ENCODE data around the gene APBA1.

The APBA1 gene

DNA sequence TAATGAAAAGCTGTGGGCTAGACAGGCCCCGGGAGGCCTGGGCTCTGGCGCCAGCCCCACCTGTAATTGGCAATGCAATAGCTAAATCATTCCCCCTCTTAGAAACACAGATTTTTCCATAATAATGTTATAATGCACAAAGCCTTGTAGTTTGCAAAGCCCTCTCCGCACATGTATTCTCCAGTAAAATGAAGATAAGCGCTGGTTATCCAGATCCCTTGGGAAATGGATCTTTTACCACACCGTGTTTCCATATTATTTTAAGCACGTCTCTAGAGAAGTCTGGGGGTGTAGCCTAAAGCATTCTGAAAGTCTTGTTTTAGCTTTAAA lies 1.1 kb upstream of the APBA1 start:
- Mint-ChIP-seq H3K27ac (no peak overlapping the region), H3K27me3 (peaks cover 47% of the 10 kb centered on the region), H3K4me3 (peak overlapping the region; percentile 75), H3K36me3 (no peaks in the 10 kb centered on the region), H3K4me1 (peaks cover 16% of the 10 kb centered on the region), H3K9me3 (no peaks in the 10 kb centered on the region)
- ATAC-seq: no peak

DNA sequence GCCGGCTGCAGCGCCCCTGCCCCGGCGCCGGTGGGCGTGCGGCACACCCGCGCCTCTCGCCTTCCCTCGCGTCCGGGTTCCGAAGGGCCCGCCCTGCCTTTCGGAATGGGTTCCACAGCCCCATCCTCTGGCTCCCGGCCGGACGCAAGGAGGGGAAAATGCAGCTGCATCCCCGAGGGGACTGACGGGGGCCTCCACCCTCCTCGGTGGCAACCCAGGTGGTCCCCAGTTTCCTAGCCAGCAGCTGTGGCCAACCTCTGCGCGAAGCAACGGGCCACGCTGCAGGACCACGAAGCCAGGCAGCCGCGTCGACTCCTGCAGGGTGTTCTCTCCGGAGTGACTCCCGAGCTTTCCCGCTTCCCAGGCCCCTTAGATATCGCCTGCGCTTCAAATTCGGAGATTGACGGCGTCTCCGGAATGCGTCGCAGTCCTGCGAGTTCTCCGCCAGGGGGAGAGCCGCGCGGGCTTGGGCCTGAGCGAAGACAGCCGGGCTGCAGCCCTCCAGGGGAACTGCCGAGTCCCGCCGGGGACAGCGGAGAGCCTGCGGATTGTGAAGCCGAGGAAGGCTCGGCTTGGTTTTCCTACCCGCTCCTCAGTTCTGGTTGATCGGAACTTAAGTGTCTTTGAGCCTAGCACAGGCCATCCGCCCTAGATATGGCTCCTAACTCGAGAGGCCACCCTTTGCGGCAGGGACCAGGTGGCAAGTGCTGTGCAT lies 582 bp upstream of the APBA1 start:
- peak; percentile 90 for ATAC-seq
- Mint-ChIP-seq H3K9me3 (no peaks in the 10 kb centered on the region), H3K4me3 (peak overlapping the region; percentile 75), H3K4me1 (peaks cover 16% of the 10 kb centered on the region), H3K27ac (no peak overlapping the region), H3K27me3 (peaks cover 47% of the 10 kb centered on the region), H3K36me3 (no peaks in the 10 kb centered on the region)

DNA sequence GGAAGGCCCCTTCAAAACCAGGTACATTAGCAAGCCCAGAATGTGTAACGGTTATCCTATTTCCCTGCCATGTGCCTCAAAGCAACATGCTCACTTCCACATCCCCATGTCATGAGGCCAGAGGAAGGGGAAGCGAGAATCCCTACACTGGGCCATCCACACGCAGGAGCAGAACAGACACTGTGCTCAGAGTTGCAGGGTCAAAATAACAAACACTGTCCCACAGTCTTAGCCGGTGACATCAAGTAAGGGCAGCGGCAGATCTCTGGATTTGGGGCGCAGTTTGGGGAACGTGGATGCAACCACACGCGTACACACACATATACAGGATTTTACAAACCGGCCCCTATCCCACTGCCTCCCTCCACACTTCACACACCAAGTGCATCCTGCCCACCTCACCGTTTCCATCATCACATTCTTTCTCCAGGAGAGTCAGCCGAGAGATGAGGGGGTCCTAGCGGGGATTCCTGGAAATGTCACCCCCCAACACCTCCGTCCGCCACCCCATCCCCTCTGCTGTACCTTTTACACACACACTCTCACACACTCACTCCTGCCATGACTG lies 776 bp downstream of the APBA1 start:
- Mint-ChIP-seq H3K36me3 (no peaks in the 10 kb centered on the region), H3K9me3 (no peaks in the 10 kb centered on the region), H3K4me1 (peaks cover 16% of the 10 kb centered on the region), H3K27me3 (peaks cover 47% of the 10 kb centered on the region), H3K4me3 (peak overlapping the region; percentile 11), H3K27ac (no peak overlapping the region)
- peak; percentile 51 for ATAC-seq

DNA sequence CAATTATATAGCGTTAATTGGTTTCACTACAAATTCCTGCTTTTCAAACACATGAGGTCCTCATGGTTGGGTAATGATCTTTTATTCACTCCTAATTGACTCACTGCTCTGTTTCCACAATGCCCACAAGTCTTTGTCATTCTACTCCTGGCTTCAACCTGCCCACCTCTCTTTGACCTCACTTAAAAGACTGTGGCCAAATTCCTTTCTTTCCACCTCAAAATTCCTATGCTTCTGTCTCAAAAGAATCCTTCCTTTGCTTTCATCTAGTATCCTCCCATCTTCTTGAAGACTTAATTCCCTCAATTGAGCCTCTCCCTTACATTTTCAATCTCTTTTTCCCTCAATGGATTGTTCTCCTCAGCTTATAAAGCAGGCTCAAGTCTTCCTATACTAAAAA lies 4.9 kb downstream of the APBA1 start:
- H3K9me3 Mint-ChIP-seq: no peaks in the 10 kb centered on the region
- no peak overlapping the region for H3K27ac Mint-ChIP-seq
- peaks cover 6% of the 10 kb centered on the region for H3K4me1 Mint-ChIP-seq
- no peaks in the 10 kb centered on the region for H3K36me3 Mint-ChIP-seq
- no peak for ATAC-seq
- H3K27me3 Mint-ChIP-seq: peaks cover 15% of the 10 kb centered on the region
- H3K4me3 Mint-ChIP-seq: no peak overlapping the region

DNA sequence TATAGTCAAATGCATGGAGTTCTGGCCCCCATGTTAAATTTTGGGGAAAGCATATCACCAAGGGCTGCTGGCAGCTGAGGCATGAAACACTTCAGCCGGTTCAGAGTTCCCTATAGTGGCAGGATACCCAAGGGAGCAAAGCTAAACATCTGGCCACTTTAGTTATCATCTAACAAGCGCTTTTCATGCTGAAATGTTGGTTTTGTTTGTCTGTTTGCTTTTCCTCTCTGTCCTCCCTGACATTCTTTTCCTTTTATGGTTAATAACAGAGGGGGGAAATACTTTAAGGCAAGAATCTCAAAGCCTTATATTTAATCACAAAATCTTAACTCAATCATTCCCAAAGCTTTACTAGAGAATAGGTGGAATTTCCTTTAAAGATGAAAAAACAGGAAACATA lies 11.9 kb downstream of the APBA1 start:
- no peaks in the 10 kb centered on the region for H3K36me3 Mint-ChIP-seq
- peaks cover 24% of the 10 kb centered on the region for H3K27me3 Mint-ChIP-seq
- H3K9me3 Mint-ChIP-seq: no peaks in the 10 kb centered on the region
- H3K27ac Mint-ChIP-seq: no peak overlapping the region
- H3K4me1 Mint-ChIP-seq: no peaks in the 10 kb centered on the region
- H3K4me3 Mint-ChIP-seq: no peak overlapping the region
- no peak for ATAC-seq

DNA sequence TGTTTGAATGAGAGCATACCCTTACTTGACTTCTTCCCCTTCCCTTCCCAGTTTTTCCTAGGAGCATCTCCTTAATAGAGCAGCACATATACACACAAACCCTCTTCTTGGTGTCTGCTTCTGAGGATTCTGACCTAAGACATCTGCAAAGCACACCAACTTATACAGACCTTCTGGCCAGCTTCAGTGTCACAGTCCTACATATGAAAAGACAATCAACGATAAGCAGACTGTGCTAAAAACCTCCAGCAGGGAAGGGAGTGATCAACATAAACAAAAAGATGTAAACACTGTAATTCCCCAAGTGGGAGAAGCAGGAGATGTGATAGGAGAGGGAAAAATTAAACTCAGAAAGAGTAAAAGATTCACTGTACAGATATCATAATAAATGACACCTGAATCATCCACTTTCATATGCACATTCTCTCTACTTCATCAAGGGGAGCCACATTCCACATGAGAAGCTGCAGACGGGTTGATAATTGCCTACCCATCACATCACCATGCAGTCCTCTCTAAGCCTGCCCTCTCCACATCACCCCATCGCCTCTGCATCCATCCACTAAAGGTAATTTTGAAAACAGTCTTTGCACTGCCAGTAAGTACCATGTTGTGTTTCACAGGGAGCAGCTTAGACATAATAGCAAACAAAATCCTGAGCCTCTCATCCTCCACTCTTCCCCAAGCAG lies 13.0 kb downstream of the APBA1 start:
- no peaks in the 10 kb centered on the region for H3K9me3 Mint-ChIP-seq
- H3K27ac Mint-ChIP-seq: no peak overlapping the region
- no peak overlapping the region for H3K4me3 Mint-ChIP-seq
- ATAC-seq: no peak
- H3K4me1 Mint-ChIP-seq: no peaks in the 10 kb centered on the region
- H3K36me3 Mint-ChIP-seq: no peaks in the 10 kb centered on the region
- H3K27me3 Mint-ChIP-seq: peaks cover 24% of the 10 kb centered on the region

DNA sequence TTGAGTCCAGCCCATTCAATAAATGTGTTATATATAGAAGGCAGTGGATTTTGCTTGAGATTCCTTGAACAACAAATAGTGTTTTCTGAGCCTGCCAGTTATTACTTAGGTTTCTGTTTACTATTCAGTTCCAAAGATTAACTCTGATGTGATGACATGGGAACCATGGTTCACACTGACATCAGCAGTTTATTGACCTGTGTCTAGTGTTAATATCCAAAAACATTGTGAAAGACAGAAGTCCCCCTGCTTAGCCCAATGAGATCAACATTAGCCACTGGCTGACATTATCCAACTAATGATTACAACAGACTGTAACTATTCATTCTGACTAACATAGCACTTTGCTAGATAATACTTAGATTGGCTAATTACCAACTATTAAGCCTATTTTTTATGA lies 14.9 kb downstream of the APBA1 start:
- Mint-ChIP-seq H3K36me3 (no peaks in the 10 kb centered on the region), H3K9me3 (no peaks in the 10 kb centered on the region), H3K4me1 (no peaks in the 10 kb centered on the region), H3K27me3 (peaks cover 24% of the 10 kb centered on the region), H3K4me3 (no peak overlapping the region), H3K27ac (no peak overlapping the region)
- no peak for ATAC-seq

DNA sequence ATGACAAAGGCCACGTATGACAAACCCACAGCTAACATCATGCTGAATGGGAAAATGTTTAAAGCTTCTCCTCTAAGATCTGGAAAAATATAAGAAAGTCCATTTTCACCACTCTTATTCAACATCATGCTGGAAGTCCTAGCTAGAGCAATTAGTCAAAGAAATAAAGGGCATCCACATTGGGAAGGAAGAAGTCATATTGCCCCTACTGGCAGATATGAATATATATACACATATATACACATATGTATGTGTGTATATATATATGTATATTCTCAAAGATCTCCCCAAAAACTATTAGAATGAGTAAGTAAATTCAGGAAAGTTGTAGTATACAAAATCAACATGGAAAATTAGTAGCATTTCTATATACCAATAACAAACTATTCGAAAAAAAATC lies 17.1 kb downstream of the APBA1 start:
- no peaks in the 10 kb centered on the region for H3K9me3 Mint-ChIP-seq
- no peak overlapping the region for H3K27ac Mint-ChIP-seq
- H3K36me3 Mint-ChIP-seq: no peaks in the 10 kb centered on the region
- no peaks in the 10 kb centered on the region for H3K4me1 Mint-ChIP-seq
- ATAC-seq: no peak
- peaks cover 26% of the 10 kb centered on the region for H3K27me3 Mint-ChIP-seq
- no peak overlapping the region for H3K4me3 Mint-ChIP-seq

DNA sequence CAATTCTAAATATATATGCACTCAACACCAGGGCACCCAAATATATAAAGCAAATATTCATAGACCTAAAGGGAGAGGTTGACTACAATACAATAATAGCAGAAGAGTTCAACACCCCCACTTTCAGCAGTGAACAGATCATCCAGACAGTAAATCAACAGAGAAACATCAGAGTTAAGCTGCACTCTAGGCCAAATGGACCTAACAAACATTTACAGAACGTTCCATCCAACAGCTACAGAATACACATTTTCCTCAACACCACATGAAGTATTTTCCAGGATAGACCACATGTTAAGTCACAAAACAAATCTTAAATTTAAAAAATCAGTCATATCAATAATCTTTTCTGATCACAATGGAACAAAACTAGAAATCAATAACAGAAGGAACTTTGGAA lies 18.9 kb downstream of the APBA1 start:
- Mint-ChIP-seq H3K36me3 (no peaks in the 10 kb centered on the region), H3K27ac (no peak overlapping the region), H3K9me3 (no peaks in the 10 kb centered on the region), H3K4me3 (no peak overlapping the region), H3K4me1 (no peaks in the 10 kb centered on the region), H3K27me3 (peaks cover 28% of the 10 kb centered on the region)
- ATAC-seq: no peak

DNA sequence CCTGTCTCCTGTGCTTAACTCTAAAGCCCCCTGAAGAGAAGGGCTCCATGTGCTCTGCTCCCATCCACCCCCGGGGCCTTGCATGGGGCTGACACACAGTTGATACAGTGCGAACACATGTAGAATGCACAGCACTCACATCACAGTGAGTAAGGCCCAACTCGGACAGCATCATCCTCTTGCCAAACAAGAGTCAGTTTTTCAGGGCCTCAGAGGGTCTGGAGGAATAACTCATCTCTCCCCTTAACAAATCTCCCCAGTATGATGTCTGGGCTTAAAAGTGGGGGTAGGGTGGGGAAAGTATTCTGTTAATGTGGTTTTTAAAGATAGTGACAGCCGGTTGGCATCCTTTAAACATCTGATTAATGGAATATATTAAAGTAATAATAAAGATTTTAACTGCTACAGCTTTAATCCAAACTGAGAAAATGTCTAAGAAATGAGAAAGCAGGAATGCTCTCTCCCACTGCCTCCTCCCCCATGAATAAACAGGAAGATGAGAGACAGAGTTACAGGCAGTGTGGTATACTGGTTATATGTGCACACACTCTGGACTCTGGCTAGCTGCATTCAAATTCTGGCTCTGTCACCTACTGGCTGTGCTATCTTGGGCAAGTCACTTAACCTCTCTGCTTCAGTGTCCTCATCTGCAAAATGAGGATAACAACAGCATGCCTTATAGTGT lies 22.5 kb downstream of the APBA1 start:
- Mint-ChIP-seq H3K9me3 (no peaks in the 10 kb centered on the region), H3K4me1 (no peaks in the 10 kb centered on the region), H3K27me3 (peaks cover 33% of the 10 kb centered on the region), H3K27ac (no peak overlapping the region), H3K4me3 (no peak overlapping the region), H3K36me3 (no peaks in the 10 kb centered on the region)
- ATAC-seq: no peak

DNA sequence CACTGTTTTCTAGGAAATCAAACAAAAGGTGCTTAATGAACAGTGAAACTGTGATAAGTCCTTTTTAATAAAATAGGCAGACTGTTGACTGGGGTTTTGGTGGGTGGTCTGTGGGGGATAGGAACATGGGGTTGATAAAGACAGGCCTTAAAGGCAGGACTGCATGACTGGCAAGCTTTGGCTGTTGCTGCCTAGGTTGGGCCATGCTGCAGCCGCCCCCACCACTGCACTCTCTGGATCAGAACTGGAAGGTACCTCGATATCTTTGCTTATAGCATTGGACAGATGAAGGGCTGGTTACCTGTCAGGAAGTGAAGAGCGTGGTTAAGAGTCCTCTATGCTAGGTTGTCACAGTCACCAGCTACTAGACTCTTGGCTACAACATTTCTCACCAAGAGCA lies 24.4 kb downstream of the APBA1 start:
- Mint-ChIP-seq H3K9me3 (no peaks in the 10 kb centered on the region), H3K27ac (no peak overlapping the region), H3K4me1 (no peaks in the 10 kb centered on the region), H3K27me3 (peaks cover 33% of the 10 kb centered on the region), H3K36me3 (no peaks in the 10 kb centered on the region), H3K4me3 (no peak overlapping the region)
- ATAC-seq: no peak

DNA sequence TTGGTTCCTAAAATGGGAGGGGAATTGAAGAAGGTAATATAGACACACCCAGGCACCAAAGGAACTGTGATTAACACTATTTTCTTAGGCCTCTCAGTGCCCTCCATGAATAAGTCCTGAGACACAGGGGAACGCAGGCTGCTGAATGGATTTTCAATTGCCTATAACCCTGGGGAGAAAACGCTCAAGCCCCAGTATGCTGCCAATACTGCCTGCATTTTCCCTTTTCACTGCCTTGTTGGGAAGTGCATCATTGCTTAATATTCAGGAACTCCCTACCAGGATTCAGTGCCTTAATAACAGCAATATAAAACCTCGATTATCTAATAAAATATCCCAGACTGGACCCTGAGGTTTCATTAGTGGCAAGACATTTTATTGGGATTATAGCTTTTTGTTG lies 25.4 kb downstream of the APBA1 start:
- peaks cover 33% of the 10 kb centered on the region for H3K27me3 Mint-ChIP-seq
- H3K4me1 Mint-ChIP-seq: no peaks in the 10 kb centered on the region
- no peak overlapping the region for H3K27ac Mint-ChIP-seq
- peaks cover 4% of the 10 kb centered on the region for H3K9me3 Mint-ChIP-seq
- H3K36me3 Mint-ChIP-seq: no peaks in the 10 kb centered on the region
- ATAC-seq: no peak
- H3K4me3 Mint-ChIP-seq: no peak overlapping the region

DNA sequence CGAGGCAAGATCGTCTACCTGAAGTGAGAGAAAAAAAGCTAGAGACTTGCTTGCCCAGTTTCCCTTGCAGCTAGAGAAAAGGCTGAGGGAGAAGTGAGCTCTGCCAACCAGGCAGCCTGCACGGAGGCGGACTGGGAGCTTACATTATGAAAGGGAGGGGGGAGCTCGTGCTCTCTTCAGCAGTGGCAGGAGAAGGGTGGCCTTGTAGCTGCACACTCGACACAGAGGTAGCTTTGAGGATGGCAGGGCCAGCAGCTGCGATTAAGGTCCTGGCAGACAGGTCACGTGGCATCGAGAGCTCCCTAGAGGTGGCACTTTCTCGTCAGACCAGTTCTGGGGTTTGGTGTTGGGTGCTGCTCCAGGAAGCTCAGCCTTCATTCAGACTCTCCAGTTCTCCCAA lies 26.7 kb downstream of the APBA1 start:
- no peaks in the 10 kb centered on the region for H3K36me3 Mint-ChIP-seq
- no peaks in the 10 kb centered on the region for H3K4me1 Mint-ChIP-seq
- no peak overlapping the region for H3K27ac Mint-ChIP-seq
- no peak for ATAC-seq
- no peak overlapping the region for H3K4me3 Mint-ChIP-seq
- peaks cover 25% of the 10 kb centered on the region for H3K27me3 Mint-ChIP-seq
- H3K9me3 Mint-ChIP-seq: peaks cover 6% of the 10 kb centered on the region

DNA sequence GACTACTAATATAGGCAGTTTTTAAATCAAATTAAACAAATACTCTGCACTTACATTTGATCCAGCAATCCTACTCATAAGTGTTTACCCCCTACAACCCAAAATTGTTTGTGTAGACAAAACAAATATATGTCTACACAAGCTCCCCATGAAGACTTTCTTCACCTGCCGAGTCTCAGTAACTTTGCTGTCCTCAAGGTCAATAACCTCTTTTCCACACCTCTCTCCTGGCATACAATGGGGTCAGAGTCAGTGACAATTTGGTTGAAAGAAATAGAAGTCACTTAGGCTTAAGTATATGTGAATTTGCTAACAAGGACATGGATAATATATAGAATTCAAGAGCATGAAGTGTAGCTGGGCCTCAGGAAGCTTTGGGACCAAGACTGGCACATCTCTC lies 29.1 kb downstream of the APBA1 start:
- peaks cover 9% of the 10 kb centered on the region for H3K27me3 Mint-ChIP-seq
- H3K9me3 Mint-ChIP-seq: peaks cover 7% of the 10 kb centered on the region
- H3K4me3 Mint-ChIP-seq: no peak overlapping the region
- no peak overlapping the region for H3K27ac Mint-ChIP-seq
- H3K36me3 Mint-ChIP-seq: no peaks in the 10 kb centered on the region
- H3K4me1 Mint-ChIP-seq: no peaks in the 10 kb centered on the region
- ATAC-seq: peak; percentile 5

DNA sequence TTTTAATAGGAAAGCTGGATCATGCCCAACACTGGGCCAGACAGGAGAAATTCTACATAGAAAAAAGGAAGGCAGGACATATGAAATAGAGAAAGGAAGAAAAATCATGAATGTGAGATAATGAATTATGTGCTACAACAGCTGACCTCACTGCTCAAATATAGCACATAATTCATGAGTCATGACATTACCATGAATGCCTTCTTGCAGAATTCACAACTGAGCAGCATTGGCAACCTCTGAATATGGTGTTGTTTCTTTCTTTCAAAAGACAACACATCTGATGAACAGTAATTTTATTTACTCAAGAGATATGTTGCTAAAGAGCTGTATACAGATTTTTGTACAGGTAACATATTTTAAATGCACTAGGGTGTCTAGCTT lies 34.4 kb downstream of the APBA1 start:
- no peak overlapping the region for H3K27ac Mint-ChIP-seq
- no peak for ATAC-seq
- H3K9me3 Mint-ChIP-seq: peaks cover 9% of the 10 kb centered on the region
- H3K4me1 Mint-ChIP-seq: no peaks in the 10 kb centered on the region
- H3K4me3 Mint-ChIP-seq: no peak overlapping the region
- H3K36me3 Mint-ChIP-seq: no peaks in the 10 kb centered on the region
- peaks cover 40% of the 10 kb centered on the region for H3K27me3 Mint-ChIP-seq

All from stimulated activated memory B cell treated with anti-CD40 and anti-IgM and Interleukin-4, amounts not matched to agents 10 μg/mL and 1 μg/mL and 100 μg/mL, for 72 hours (primary cell).